ENCODE results near the gene FFAR1. TPM values are rescaled to one million over a fixed set of nuclear protein-coding genes. Genes with fewer than 3 reads are reported as not detected.

Gene FFAR1
- total RNA-seq = 0.06 TPM in 1 of 2 replicates, not detected in the other

GRCh38 chr19:35347171-35347929 is at the start of gene FFAR1:
Gene FFAR1, plus strand, starts transcription at chr19:35347902. Its CDS starts 3,650 bp downstream, at chr19:35351552.
- no peak for TF ChIP-seq CTCF (conservative IDR thresholded peaks at IDR 0.05; ENCODE audit: low read depth, low read length)
- no peak for DNase-seq (ENCODE audit: low read depth)
- no peak within 1 kb of the TSS for H3K4me3 ChIP-seq (ENCODE audit: low read depth, low read length)

GRCh38 chr19:35297922-35298321 is 49.8 kb upstream of the FFAR1 start:
- H3K4me3 ChIP-seq (ENCODE audit: low read depth, low read length) = no peak overlapping the region
- no peak for TF ChIP-seq CTCF (conservative IDR thresholded peaks at IDR 0.05; ENCODE audit: low read depth, low read length)
- DNase-seq (ENCODE audit: low read depth) = no peak

GRCh38 chr19:35298561-35298972 is 49.1 kb upstream of the FFAR1 start:
- DNase-seq (ENCODE audit: low read depth) = no peak
- TF ChIP-seq CTCF (conservative IDR thresholded peaks at IDR 0.05; ENCODE audit: low read depth, low read length) = no peak
- no peak overlapping the region for H3K4me3 ChIP-seq (ENCODE audit: low read depth, low read length)

- no peak overlapping the region for H3K4me3 ChIP-seq (ENCODE audit: low read depth, low read length)
- TF ChIP-seq CTCF (conservative IDR thresholded peaks at IDR 0.05; ENCODE audit: low read depth, low read length) = no peak
- DNase-seq (ENCODE audit: low read depth) = no peak
Observed at GRCh38 chr19:35299523-35300338, 48.0 kb upstream of the FFAR1 start.

GRCh38 chr19:35300339-35300649 is 47.4 kb upstream of the FFAR1 start:
- DNase-seq (ENCODE audit: low read depth) = no peak
- TF ChIP-seq CTCF (conservative IDR thresholded peaks at IDR 0.05; ENCODE audit: low read depth, low read length) = no peak
- H3K4me3 ChIP-seq (ENCODE audit: low read depth, low read length) = no peak overlapping the region

GRCh38 chr19:35301961-35302360 is 45.7 kb upstream of the FFAR1 start:
- no peak for TF ChIP-seq CTCF (conservative IDR thresholded peaks at IDR 0.05; ENCODE audit: low read depth, low read length)
- no peak for DNase-seq (ENCODE audit: low read depth)
- H3K4me3 ChIP-seq (ENCODE audit: low read depth, low read length) = no peak overlapping the region
